ENCODE measurements around the gene ZSCAN26. TPM values are rescaled to one million over a fixed set of nuclear protein-coding genes. Genes with fewer than 3 reads are reported as not detected.
A peak's percentile ranks its signal among the peaks of the same experiment; 100 is the strongest.

The ZSCAN26 gene
- total and polyA plus RNA-seq, 8 donors, result 3.6 to 11.7 (median 6.6) TPM

GRCh38 chr6:28263922-28264321 is 3.0 kb upstream of the ZSCAN26 start:
- intact Hi-C loops (cut with DNase I), result no loop called here
- WGBS, 2 donors, result 42 to 55% methylated on average over 2 of the region's 2 CpGs

GRCh38 chr6:28264834-28265401 is 2.0 kb upstream of the ZSCAN26 start:
- no peak overlapping the region for H3K4me3 ChIP-seq
- intact Hi-C loops (cut with DNase I), result no loop called here
- no peak overlapping the region for H3K27ac ChIP-seq
- WGBS, 2 donors, result 51 to 55% methylated on average over 4 of the region's 4 CpGs
- no peaks in the 10 kb centered on the region for H3K9me3 ChIP-seq
- FAIRE-seq (no peak), ATAC-seq (no peak), DNase-seq (no peak)
- H3K4me1 ChIP-seq, result peaks cover 9 to 11% (median 9%) of the 10 kb centered on the region in 3 donors
- H3K36me3 ChIP-seq, result no peaks in the 10 kb centered on the region
- TF ChIP-seq, protein P1, sequence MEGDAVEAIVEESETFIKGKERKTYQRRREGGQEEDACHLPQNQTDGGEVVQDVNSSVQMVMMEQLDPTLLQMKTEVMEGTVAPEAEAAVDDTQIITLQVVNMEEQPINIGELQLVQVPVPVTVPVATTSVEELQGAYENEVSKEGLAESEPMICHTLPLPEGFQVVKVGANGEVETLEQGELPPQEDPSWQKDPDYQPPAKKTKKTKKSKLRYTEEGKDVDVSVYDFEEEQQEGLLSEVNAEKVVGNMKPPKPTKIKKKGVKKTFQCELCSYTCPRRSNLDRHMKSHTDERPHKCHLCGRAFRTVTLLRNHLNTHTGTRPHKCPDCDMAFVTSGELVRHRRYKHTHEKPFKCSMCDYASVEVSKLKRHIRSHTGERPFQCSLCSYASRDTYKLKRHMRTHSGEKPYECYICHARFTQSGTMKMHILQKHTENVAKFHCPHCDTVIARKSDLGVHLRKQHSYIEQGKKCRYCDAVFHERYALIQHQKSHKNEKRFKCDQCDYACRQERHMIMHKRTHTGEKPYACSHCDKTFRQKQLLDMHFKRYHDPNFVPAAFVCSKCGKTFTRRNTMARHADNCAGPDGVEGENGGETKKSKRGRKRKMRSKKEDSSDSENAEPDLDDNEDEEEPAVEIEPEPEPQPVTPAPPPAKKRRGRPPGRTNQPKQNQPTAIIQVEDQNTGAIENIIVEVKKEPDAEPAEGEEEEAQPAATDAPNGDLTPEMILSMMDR (IDR thresholded peaks at IDR 0.05), result no peak
- no peaks in the 10 kb centered on the region for H3K27me3 ChIP-seq

More at GRCh38 chr6:28263922-28264321, 3.0 kb upstream of the ZSCAN26 start:
- FAIRE-seq (no peak), ATAC-seq (no peak), DNase-seq (no peak)
- Histone ChIP-seq H3K4me1 (peaks cover 9 to 11% (median 9%) of the 10 kb centered on the region in 3 donors), H3K27me3 (no peaks in the 10 kb centered on the region), H3K4me3 (no peak overlapping the region), H3K9me3 (no peaks in the 10 kb centered on the region), H3K27ac (no peak overlapping the region), H3K36me3 (no peaks in the 10 kb centered on the region)
- TF ChIP-seq, protein P1 (IDR thresholded peaks at IDR 0.05), result no peak

GRCh38 chr6:28266563-28266961 is 381 bp upstream of the ZSCAN26 start:
- Histone ChIP-seq H3K9me3 (no peaks in the 10 kb centered on the region), H3K27me3 (no peaks in the 10 kb centered on the region), H3K4me1 (peaks cover 9 to 11% (median 9%) of the 10 kb centered on the region in 3 donors), H3K27ac (peak overlapping the region; percentile 63 to 84 (median 76)), H3K4me3 (peak overlapping the region in 3 of 4 donors; percentile 55 to 80 (median 65)), H3K36me3 (no peaks in the 10 kb centered on the region)
- DNase-seq, result no peak
- intact Hi-C loops (cut with DNase I), result no loop called here
- no peak for ATAC-seq
- peak; percentile 59 for FAIRE-seq
- TF ChIP-seq, protein P1 (IDR thresholded peaks at IDR 0.05), result no peak
- 3 to 4% methylated on average over 5 of the region's 5 CpGs for WGBS, 2 donors

DNA sequence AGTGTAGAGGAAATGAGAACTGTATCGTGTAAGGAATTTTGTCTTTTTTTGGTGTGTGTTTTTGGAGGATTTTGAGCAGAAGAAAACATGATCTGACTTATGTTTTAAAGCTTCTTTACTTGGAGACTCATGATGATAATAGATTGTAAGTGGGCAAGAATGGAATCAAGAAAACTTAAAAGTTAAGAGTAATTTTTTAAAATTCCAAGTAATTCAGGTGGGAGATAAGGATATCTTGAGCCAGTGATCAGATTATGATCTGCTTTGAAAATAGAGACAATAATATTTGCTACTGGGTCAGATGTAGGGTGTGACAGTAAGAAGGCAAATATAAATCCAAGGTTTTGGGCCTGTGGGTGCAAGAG is 734 bp downstream of the ZSCAN26 start:
- TF ChIP-seq, protein P1 (IDR thresholded peaks at IDR 0.05), result no peak
- peaks cover 0 to 7% (median 0%) of the 10 kb centered on the region in 3 donors for H3K36me3 ChIP-seq
- peak overlapping the region; percentile 63 to 84 (median 76) for H3K27ac ChIP-seq
- FAIRE-seq (no peak), ATAC-seq (no peak), DNase-seq (no peak)
- peak overlapping the region; percentile 55 to 82 (median 72) for H3K4me3 ChIP-seq
- peaks cover 9 to 11% (median 9%) of the 10 kb centered on the region in 3 donors for H3K4me1 ChIP-seq
- intact Hi-C loops (cut with DNase I), result no loop called here
- no peaks in the 10 kb centered on the region for H3K9me3 ChIP-seq
- 2 to 3% methylated on average over 1 of the region's 1 CpG for WGBS, 2 donors
- H3K27me3 ChIP-seq, result no peaks in the 10 kb centered on the region

DNA sequence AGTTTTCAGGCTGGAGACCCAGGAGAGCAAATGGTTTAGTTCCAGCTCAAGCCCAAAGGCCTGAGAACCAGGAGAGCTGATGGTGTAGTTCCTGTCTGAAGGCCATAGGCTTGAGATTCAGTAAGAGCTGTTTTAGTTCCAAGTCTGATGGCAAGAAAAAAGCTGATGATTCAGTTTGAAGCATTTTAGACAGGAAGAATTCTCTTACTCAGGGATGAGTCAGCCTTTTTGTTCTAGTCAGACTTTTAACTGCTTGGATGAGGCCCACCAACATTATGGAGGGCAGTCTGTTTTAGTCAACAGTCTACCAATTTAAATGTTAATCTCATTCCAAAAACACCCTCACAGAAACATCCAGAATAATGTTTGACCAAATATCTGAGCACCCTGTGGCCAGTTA is 2.5 kb downstream of the ZSCAN26 start:
- no peak for FAIRE-seq
- no peaks in the 10 kb centered on the region for H3K27me3 ChIP-seq
- H3K36me3 ChIP-seq, result peaks cover 0 to 15% (median 0%) of the 10 kb centered on the region in 3 donors
- no peak overlapping the region for H3K27ac ChIP-seq
- no peak for ATAC-seq
- no peaks in the 10 kb centered on the region for H3K9me3 ChIP-seq
- no peak for DNase-seq
- H3K4me3 ChIP-seq, result no peak overlapping the region
- TF ChIP-seq, protein P1 (IDR thresholded peaks at IDR 0.05), result no peak
- intact Hi-C loops (cut with DNase I), result no loop called here
- peaks cover 9 to 11% (median 9%) of the 10 kb centered on the region in 3 donors for H3K4me1 ChIP-seq

Data from pancreas (tissue), 10 donors.